NCI-H128 (cell line): Measurements from ENCODE around the gene NMRK2.
"Not testable (repeated sequence)": the region's sequence is repeated elsewhere in the genome, so short reads cannot be mapped to it uniquely, and the experiment has no call there.

Source experiments
- DNase-seq: peaks from one replicate; lab custom pipeline; 2025; ENCODE audit not compliant: unreplicated experiment; lab: John Stamatoyannopoulos, UW

Gene NMRK2

DNA sequence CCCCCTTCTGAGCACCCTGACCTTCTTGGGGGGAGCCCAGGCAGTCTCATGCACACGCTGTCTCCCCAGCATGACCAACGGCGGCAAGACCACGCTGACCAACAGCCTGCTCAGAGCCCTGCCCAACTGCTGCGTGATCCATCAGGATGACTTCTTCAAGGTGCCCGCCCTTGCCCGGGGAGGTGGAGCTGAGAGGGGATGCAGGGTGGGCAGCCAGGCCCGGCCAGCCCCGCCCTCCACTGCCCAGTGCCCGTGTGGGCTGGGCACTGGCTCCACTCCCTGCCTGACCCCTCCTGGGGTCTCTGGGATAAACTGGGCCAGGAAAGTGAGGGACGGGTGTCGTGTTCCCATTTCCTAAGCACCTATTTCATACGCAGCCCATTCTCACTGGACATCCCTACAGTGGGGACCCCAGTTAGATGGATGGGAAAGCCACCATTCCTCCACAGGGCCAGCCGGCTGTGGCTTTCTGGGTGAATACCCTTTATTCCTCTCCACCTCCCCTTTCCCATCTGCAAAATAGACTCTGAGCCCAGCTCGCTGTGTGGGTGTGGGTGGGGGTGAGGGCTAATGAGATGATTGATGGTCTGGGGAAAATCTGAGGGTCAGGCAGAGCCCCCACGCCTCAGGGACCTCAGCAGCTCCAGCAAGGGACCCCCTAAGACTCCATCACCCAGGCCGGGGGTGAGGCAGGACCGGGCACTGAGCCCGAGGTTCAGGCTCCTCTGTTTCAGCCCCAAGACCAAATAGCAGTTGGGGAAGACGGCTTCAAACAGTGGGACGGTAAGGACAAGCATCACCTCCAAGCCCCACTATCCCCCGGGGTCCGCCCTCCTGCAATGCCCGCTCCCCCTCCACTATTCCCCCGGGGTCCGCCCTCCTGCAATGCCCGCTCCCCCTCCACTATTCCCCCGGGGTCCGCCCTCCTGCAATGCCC is 3.9 kb downstream of the NMRK2 start:
- no peak for DNase-seq

DNA sequence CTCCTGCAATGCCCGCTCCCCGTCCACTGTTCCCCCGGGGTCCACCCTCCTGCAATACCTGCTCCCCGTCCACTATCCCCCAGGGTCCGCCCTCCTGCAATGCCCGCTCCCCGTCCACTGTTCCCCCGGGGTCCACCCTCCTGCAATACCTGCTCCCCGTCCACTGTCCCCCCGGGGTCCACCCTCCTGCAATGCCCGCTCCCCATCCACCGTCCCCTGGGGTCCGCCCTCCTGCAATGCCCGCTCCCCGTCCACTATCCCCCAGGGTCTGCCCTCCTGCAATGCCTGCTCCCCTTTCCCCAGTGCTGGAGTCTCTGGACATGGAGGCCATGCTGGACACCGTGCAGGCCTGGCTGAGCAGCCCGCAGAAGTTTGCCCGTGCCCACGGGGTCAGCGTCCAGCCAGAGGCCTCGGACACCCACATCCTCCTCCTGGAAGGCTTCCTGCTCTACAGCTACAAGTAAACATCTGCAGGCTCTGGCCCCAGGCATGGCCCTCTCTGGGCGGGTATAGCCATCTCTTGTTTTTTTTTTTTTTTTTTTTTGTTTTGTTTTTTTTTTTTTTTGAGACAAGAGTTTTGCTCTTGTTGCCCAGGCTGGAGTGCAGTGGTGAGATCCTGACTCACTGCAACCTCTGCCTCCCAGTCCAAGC is 5.6 kb downstream of the NMRK2 start:
- DNase-seq = not testable (repeated sequence)

DNA sequence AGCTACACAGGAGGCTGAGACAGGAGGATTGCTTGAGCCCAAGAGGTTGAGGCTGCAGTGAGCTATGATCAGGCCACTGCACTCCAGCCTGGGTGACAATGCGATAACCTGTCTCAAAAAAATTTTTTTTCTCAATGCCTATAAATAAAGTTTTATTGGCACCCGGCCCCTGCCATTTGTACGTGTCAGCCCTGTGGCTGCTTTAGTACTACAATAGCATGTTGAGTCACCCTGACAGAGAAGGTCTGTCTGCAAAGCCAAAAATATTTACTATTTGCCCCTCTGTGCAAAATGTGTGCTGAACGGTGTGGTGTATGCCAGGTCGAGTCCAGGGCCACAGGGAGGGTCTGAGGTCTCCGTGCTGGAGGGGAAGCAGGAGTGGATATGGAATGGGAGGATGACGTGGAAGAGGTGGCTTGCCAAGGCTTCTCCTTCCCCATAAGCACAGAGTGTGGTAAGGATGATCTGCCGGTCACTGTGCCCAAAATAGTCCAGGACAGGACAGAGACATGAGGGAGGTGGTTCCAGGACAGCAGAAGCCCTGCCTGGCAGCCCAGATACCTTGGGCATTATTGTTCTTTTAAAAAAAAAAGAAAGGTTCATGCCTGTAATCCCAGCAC is 10.0 kb downstream of the NMRK2 start:
- no peak for DNase-seq

DNA sequence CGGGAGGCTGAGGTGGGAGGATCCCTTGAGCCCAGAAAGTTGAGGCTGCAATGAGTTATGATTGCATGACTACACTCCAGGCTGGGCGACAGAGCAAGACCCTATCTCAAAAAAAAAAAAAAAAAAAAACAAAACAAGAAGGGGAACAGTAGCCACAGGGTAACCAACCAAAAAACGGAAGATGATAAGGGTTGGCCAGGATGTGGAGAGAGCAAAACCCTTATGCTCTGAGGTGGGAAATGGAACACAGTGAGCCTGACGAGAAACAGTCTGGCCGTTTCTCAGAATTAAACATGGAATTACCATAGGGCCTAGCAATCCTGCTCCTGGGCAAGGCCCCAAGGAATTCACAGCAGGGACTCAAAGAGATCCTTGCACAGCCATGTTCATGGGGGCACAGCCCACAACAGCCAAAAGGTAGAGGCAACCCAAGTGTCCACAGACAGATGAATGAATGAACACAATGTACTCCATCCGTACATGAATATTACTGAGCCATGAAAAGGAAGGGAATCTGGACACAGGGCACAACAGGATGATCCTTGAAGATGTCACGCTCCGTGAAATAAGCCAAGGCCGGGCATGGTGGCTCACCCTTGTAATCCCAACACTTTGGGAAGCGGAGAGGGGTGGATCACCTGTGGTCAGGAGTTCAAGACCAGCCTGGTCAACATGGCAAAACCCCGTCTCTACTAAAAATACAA is 11.3 kb downstream of the NMRK2 start:
- DNase-seq = no peak

- DNase-seq = no peak
These were observed 13.0 kb downstream of the NMRK2 start for GRCh38 chr19:3945838-3946237.

DNA sequence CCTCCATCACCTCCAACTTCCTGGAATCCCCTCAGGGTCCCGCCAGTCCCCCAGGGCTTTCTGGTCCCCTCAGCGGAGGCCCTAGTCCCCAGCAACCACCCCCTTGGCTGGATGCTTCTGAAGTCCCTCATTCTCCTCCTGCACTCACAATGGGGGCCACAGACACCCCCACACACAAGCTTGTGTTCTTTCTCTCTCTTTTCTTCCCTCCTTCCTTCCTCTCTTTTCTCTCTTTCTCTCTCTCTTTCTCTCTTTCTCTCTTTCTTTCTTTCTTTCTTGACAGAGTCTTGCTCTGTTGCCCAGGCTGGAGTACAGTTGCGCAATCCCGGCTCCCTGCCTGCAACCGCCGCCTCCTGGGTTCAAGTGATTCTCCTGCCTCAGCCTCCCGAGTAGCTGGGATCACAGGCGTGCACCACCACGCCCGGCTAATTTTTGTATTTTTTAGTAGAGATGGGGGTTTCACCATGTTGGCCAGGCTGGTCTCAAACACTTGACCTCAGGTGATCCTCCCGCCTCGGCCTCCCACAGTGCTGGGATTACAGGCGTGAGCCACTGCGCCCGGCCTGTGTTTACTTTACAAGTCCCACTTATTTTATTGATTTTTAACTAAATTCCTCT is 14.6 kb downstream of the NMRK2 start:
- DNase-seq = not testable (repeated sequence)

- no peak for DNase-seq
These were observed 16.4 kb downstream of the NMRK2 start for GRCh38 chr19:3949294-3949693.

- no peak for DNase-seq
These were observed 17.4 kb downstream of the NMRK2 start for GRCh38 chr19:3949997-3950859.

DNA sequence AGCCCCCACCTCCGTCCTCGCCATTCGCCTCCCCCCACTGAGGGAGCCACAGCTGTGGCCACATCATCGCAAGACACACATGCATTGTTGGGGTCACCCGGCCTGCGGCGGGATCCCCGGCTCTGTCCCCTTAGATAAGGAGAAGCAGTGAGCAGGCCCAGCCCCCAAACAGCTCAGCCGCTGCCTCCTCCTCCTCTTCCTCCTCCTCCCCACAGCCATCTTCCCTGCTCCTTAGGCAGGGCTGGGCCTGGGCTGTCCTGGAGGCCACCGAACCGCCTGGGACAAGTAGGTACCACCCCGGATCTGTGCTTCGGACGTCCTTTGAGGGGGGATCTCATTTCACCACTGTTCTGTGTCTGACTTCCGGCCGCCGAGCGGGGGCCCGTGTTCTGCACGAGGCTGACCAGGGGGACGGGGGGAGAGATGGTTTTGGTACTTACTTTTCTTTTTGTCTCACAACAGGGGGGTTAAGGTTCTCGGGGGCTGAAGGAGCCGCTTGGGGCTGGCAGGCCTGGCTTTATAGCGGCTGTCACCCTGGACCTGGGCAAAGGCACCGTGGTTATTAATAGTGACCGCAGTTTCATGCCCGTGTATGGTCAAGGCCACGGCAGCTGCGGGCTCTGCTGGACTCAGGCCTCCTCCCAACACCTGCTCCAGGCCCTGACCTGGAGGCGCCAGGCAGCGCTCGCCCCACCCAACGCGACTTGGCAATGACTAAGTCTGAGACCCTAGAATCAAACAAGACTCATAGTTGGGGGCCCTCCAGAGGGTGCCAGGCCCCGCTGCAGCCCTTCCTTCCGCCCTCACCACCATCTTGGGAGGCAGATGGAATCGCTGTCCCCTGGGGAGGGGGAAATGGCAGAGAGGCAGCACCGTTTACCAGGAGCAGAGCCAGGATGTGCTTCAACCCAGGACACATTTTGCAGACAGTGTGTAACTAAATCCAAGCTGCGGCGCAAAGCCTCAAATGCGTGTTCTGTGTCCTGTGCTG is 18.3 kb downstream of the NMRK2 start:
- no peak for DNase-seq

DNA sequence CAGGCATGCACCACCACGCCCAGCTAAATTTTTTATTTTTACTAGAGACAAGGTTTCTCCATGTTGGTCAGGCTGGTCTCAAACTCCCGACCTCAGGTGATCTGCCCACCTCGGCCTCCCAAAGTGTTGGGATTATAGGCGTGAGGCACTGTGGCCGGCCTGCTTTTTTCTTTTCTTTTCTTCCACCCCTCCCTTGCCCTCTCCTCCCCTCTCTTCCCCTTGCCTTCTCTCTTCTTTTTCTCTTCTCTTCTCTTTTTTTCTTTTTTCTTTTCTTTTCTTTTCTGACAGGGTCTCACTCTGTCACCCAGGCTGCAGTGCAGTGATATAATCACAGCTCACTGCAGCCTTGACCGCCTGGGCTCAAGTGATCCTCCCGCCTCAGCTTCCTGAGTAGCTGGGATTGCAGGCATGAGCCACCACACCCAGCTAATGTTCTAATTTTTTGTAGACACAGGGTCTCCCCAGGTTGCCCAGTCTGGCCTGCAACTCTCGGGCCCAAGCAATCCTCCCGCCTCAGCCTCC is 19.9 kb downstream of the NMRK2 start:
- not testable (repeated sequence) for DNase-seq

DNA sequence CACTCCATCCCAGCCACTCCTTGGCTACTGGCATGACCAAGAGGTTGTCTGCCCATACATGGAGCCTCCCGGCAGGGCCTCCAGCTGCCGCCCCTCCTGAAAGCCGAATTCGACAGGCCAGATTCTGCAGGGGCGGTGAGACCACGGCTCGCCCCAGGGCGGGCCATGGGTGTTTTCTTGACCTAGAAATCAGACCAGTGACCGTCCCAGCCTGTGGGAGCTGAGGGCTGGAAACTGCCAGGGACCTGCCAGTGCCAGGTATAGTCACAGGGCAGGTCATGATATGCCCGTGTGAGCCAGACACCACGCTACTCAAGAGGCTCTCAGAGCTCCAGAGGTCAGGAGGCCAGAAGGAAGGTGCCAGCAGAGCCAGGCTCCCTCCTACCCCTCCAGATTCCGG is 21.2 kb downstream of the NMRK2 start:
- no peak for DNase-seq

GRCh38 chr19:3955276-3955675 is 22.4 kb downstream of the NMRK2 start:
- not testable (repeated sequence) for DNase-seq

GRCh38 chr19:3955688-3956087 is 22.8 kb downstream of the NMRK2 start:
- no peak for DNase-seq

GRCh38 chr19:3958836-3959765 is 26.2 kb downstream of the NMRK2 start:
- no peak for DNase-seq

- no peak for DNase-seq
These were observed 26.9 kb downstream of the NMRK2 start for GRCh38 chr19:3959766-3960131.

- DNase-seq = no peak
These were observed 28.1 kb downstream of the NMRK2 start for GRCh38 chr19:3961007-3961406.

GRCh38 chr19:3963458-3964255 is 30.8 kb downstream of the NMRK2 start:
- DNase-seq = no peak
